ENCODE data around the gene EEIG2. TPM values are rescaled to one million over a fixed set of nuclear protein-coding genes. Genes with fewer than 3 reads are reported as not detected.
"Not testable (repeated sequence)": the region's sequence is repeated elsewhere in the genome, so short reads cannot be mapped to it uniquely, and the experiment has no call there.

Gene EEIG2
- 1 to 10 TPM in 3 of 4 donors, under 1 TPM in 1; 0.41 to 3.6 (median 1.5) TPM for total RNA-seq

DNA sequence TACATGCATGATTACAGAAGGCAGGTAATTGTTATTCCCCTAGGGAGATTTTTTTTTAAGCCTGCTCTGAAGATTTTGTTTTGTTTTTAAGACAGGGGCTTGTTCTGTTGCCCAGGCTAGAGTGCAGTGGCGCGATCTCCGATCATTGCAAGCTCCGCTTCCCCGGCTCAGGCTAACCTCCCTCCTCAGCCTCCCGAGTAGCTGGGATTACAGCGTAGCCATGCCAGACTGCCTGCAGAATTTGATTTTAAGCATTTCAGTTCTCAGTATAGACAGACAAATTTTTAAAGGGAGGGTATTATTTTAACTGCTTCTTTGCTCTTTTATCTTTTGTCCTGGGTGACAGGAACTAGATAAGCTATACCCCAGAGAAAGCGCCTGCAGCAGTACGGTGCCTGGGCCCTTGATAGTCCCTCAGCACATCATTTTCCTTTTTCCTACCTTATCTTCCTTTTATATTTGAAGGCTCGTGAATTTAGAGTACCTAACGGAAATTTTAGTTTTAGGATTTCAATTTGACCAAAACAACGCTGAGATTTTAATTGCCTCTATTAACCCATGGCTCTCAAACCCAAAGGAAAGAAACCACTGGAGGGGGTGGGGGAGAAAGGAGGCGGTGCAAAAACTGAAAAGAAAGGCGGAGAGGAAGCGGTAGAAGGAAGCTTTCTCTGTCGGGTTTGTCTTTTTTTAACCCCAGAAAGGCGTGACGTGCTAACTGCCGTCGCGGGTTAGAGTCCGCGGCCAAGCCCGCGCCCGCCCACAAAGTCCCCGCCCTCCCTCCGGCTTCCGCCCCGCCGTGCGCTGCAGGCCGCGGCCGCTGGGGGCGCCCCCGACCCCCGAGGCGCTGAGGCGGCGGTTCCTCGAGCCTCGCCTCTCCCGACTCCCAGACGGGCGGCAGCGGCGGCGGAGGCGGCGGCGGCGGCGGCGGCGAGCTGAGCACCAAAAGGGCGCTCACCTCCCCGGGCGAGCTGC is at the start of gene EEIG2:
TSS of gene EEIG2 (plus strand) at position 886 of the 972 bp plus-strand sequence. CDS start 329 bp downstream, outside the sequence.
- H3K4me3 ChIP-seq, result peak within 1 kb of the TSS; percentile 58 to 75 (median 62)
- no peaks in the 10 kb centered on the region for H3K27me3 ChIP-seq
- DNase-seq (peak; percentile 50 to 69), ATAC-seq (peak; percentile 89 to 94)
- peak in 1 of 2 donors; percentile 28 for TF ChIP-seq POLR2A (IDR thresholded peaks at IDR 0.05)
- TF ChIP-seq, protein P1, sequence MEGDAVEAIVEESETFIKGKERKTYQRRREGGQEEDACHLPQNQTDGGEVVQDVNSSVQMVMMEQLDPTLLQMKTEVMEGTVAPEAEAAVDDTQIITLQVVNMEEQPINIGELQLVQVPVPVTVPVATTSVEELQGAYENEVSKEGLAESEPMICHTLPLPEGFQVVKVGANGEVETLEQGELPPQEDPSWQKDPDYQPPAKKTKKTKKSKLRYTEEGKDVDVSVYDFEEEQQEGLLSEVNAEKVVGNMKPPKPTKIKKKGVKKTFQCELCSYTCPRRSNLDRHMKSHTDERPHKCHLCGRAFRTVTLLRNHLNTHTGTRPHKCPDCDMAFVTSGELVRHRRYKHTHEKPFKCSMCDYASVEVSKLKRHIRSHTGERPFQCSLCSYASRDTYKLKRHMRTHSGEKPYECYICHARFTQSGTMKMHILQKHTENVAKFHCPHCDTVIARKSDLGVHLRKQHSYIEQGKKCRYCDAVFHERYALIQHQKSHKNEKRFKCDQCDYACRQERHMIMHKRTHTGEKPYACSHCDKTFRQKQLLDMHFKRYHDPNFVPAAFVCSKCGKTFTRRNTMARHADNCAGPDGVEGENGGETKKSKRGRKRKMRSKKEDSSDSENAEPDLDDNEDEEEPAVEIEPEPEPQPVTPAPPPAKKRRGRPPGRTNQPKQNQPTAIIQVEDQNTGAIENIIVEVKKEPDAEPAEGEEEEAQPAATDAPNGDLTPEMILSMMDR (IDR thresholded peaks at IDR 0.05 in 4 of 5, conservative IDR thresholded peaks at IDR 0.05 in 1 of 5), result peak; percentile 55 to 90 (median 81)
- intact Hi-C loops (cut with DNase I; ENCODE audit: low total_unique reads), result loop anchor here (5.0 to 10.0 kb wide), 3 partner anchors 45 to 188 kb away; partner anchors contain the start of gene STXBP3
- H3K27ac ChIP-seq, result peak within 1 kb of the TSS; percentile 44 to 65 (median 54)
- no peaks in the 10 kb centered on the region for H3K36me3 ChIP-seq
- no peaks in the 10 kb centered on the region for H3K9me3 ChIP-seq
- H3K4me1 ChIP-seq, result peaks cover 13 to 14% of the 10 kb centered on the region in 2 donors
- in situ Hi-C loops (cut with MboI; ENCODE audit: low sequenced_read_pairs in 4 of 4), result no loop called here

DNA sequence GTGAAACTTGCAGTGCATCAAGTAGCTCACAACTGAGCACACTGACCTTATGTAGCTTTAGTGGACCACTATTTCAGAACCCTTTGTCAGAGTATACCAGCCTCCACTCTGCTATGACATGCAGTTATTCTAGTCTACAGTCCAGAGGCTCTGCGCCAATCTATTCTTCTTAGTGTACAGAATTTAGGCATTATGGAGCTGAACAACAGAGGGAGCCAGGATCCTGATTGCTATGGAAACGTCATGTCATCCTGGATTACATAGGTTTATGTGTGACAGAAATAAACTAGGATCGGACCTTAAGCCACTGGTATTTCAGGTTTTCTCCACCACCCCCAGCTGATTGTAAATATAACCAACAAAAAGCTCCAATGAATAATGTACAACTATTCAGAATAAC is 48.1 kb upstream of the EEIG2 start:
- Histone ChIP-seq H3K27me3 (no peaks in the 10 kb centered on the region), H3K36me3 (no peaks in the 10 kb centered on the region), H3K4me1 (no peaks in the 10 kb centered on the region), H3K27ac (no peak overlapping the region), H3K9me3 (no peaks in the 10 kb centered on the region), H3K4me3 (no peak overlapping the region)
- in situ Hi-C loops (cut with MboI; ENCODE audit: low sequenced_read_pairs in 4 of 4) (loop anchor here in 2 of 4 donors (10.0 to 25.0 kb wide), 2 partner anchors 133 to 174 kb away; no protein-coding TSS in a partner anchor), intact Hi-C loops (cut with DNase I; ENCODE audit: low total_unique reads) (loop anchor here (1.0 to 10.0 kb wide), 2 partner anchors 53 to 132 kb away; partner anchors contain the start of gene EEIG2)
- no peak for DNase-seq
- ATAC-seq, result no peak
- TF ChIP-seq, protein P1 (IDR thresholded peaks at IDR 0.05 in 4 of 5, conservative IDR thresholded peaks at IDR 0.05 in 1 of 5), result no peak
- TF ChIP-seq POLR2A (IDR thresholded peaks at IDR 0.05), result no peak

DNA sequence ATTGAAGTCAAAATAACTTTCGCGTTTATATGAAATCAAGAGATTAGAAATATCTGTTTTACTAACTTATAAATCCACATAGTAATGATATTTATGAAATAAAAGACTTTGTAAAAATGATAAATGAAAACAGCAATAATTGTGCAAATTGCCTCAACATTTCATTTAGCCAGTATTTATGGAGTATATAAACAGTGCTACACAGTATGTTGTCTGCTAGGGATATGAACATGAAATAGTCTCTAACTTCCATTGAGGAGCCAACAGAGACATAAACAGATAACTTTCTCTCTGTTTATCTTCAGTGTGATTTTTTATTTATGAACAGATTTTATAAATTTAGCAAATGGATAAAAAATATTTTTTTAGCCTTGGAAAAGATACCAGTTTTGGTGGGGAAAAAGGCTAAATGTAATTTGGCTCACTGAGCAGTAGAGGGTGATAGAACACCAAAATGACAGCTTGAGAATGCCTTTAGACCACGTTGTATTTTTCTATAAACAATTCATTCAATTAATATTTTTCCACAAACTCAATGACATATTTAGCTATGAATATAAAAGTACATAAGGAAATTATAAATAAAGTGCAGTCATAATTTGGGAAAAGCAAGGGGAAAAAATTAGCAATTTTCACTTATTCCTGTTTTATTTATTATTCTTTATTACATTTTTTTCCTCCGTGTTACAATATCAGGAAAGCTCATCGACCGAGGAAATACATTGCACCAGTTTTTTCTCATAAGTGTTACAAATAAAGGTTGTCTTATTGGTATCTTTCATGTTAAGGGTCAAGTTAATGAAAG is 47.5 kb upstream of the EEIG2 start:
- no peak for TF ChIP-seq POLR2A (IDR thresholded peaks at IDR 0.05)
- TF ChIP-seq, protein P1 (IDR thresholded peaks at IDR 0.05 in 4 of 5, conservative IDR thresholded peaks at IDR 0.05 in 1 of 5), result peak; percentile 30 to 69 (median 62)
- Histone ChIP-seq H3K27ac (no peak overlapping the region), H3K9me3 (no peaks in the 10 kb centered on the region), H3K27me3 (no peaks in the 10 kb centered on the region), H3K4me1 (no peaks in the 10 kb centered on the region), H3K4me3 (no peak overlapping the region), H3K36me3 (no peaks in the 10 kb centered on the region)
- ATAC-seq (no peak), DNase-seq (no peak)
- intact Hi-C loops (cut with DNase I; ENCODE audit: low total_unique reads), result loop anchor here (1.0 to 10.0 kb wide), 2 partner anchors 52 to 131 kb away; partner anchors contain the start of gene EEIG2
- in situ Hi-C loops (cut with MboI; ENCODE audit: low sequenced_read_pairs in 4 of 4), result loop anchor here in 2 of 4 donors (10.0 to 25.0 kb wide), 2 partner anchors 132 to 175 kb away; no protein-coding TSS in a partner anchor

DNA sequence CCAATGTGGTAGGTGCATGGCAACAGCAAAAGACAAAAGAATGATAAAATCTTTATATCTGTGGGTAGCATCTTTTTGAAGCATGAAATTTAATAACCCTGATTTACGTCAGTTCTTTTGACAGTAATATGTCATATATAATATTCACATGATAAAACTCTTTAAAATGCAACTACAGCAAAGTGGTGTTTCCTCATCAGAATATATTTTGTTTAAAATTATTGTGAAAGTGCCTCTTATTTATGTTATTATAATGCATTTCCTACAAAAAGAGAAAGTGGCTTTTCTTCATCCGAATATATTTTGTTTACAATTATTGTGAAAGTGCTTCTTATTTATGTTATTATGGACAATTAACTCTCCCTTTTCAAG is 46.9 kb upstream of the EEIG2 start:
- no peaks in the 10 kb centered on the region for H3K27me3 ChIP-seq
- intact Hi-C loops (cut with DNase I; ENCODE audit: low total_unique reads), result loop anchor here (10.0 kb wide), 1 partner anchor 52 kb away; the partner anchor contains the start of gene EEIG2
- H3K4me3 ChIP-seq, result no peak overlapping the region
- DNase-seq (no peak), ATAC-seq (no peak)
- H3K36me3 ChIP-seq, result no peaks in the 10 kb centered on the region
- H3K9me3 ChIP-seq, result no peaks in the 10 kb centered on the region
- H3K27ac ChIP-seq, result no peak overlapping the region
- in situ Hi-C loops (cut with MboI; ENCODE audit: low sequenced_read_pairs in 4 of 4), result loop anchor here in 2 of 4 donors (10.0 to 25.0 kb wide), 2 partner anchors 132 to 176 kb away; no protein-coding TSS in a partner anchor
- no peaks in the 10 kb centered on the region for H3K4me1 ChIP-seq
- TF ChIP-seq, protein P1 (IDR thresholded peaks at IDR 0.05 in 4 of 5, conservative IDR thresholded peaks at IDR 0.05 in 1 of 5), result no peak
- no peak for TF ChIP-seq POLR2A (IDR thresholded peaks at IDR 0.05)

DNA sequence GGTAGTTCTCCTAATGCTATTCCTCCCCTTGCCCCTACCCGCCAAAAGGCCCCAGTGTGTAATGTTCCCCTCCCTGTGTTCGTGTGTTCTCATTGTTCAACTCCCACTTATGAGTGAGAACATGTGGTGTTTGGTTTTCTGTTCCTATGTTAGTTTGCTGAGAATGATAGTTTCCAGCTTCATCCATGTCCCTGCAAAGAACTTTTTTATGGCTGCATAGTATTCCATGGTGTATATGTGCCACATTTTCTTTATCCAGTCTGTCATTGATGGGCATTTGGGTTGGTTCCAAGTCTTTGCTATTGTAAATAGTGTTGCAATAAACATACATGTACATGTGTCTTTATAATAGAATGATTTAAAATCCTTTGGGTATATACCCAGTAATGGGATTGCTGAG is 46.0 kb upstream of the EEIG2 start:
- H3K27ac ChIP-seq, H3K4me1 ChIP-seq, DNase-seq, H3K4me3 ChIP-seq, H3K27me3 ChIP-seq, H3K9me3 ChIP-seq, H3K36me3 ChIP-seq, ATAC-seq: not testable (repeated sequence)
- in situ Hi-C loops (cut with MboI; ENCODE audit: low sequenced_read_pairs in 4 of 4) (loop anchor here in 2 of 4 donors (10.0 to 25.0 kb wide), 2 partner anchors 131 to 177 kb away; no protein-coding TSS in a partner anchor), intact Hi-C loops (cut with DNase I; ENCODE audit: low total_unique reads) (loop anchor here (10.0 kb wide), 1 partner anchor 51 kb away; the partner anchor contains the start of gene EEIG2)

DNA sequence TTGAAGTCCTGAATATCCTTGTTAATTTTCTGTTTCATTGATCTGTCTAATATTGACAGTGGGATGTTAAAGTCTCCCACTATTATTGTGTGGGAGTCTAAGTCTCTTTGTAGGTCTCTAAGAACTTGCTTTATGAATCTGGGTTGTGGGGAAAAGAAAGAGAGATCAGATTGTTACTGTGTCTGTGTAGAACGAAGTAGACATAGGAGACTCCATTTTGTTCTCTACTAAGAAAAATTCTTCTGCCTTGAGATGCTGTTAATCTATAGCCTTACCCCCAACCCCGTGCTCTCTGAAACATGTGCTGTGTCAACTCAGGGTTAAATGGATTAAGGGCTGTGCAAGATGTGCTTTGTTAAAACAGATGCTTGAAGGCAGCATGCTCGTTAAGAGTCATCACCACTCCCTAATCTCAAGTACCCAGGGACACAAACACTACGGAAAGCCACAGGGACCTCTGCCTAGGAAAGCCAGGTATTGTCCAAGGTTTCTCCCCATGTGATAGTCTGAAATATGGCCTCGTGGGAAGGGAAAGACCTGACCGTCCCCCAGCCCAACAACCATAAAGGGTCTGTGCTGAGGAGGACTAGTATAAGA is 42.5 kb upstream of the EEIG2 start:
- intact Hi-C loops (cut with DNase I; ENCODE audit: low total_unique reads) (loop anchor here (10.0 kb wide), 1 partner anchor 47 kb away; the partner anchor contains the start of gene EEIG2), in situ Hi-C loops (cut with MboI; ENCODE audit: low sequenced_read_pairs in 4 of 4) (loop anchor here in 2 of 4 donors (10.0 to 25.0 kb wide), 2 partner anchors 127 to 180 kb away; no protein-coding TSS in a partner anchor)
- ATAC-seq, H3K36me3 ChIP-seq, H3K9me3 ChIP-seq, H3K27me3 ChIP-seq, H3K4me1 ChIP-seq, H3K27ac ChIP-seq, DNase-seq, H3K4me3 ChIP-seq: not testable (repeated sequence)
